Heart right ventricle (tissue), 16 donors: Measurements from ENCODE around the gene GYS2. TPM values are rescaled to one million over a fixed set of nuclear protein-coding genes. Genes with fewer than 3 reads are reported as not detected.
A peak's percentile ranks its signal among the peaks of the same experiment; 100 is the strongest.

ENCODE experiments used
- ATAC-seq, 8 donors: fragments of 200-7000 bp; cut with Tn5 transposase; one replicate each; pipeline ENCODE4 v1.9.1; 2020; ENCODE audit warnings: mild to moderate bottlenecking in 8 of 8, moderate library complexity in 8 of 8, moderate number of reproducible peaks in 1 of 8
- DNase-seq, 2 donors: peaks; one replicate each; pipeline ENCODE4 v3.0.0-alpha.2; 2020
- H3K27ac ChIP-seq, 10 donors: fragments of 200-600 bp; sonication (generic) in 2 of 10; one replicate each; pipeline versions ENCODE4 v1.5.0 to v1.8.0; 2020 to 2022; ENCODE audit warnings: mild to moderate bottlenecking in 3 of 10
- H3K27me3 ChIP-seq, 7 donors: fragments of 200-600 bp; one replicate each; pipeline ENCODE4 v1.8.0; 2021 to 2022; ENCODE audit warnings: mild to moderate bottlenecking in 2 of 7
- H3K36me3 ChIP-seq, 9 donors: fragments of 200-600 bp; sonication (generic) in 1 of 9; one replicate each; pipeline versions ENCODE4 v1.5.0 to v1.8.0; 2020 to 2022; ENCODE audit warnings: mild to moderate bottlenecking in 2 of 9
- H3K4me1 ChIP-seq, 9 donors: fragments of 200-600 bp; sonication (generic) in 1 of 9; one replicate each; pipeline versions ENCODE4 v1.5.0 to v1.8.0; 2020 to 2022; ENCODE audit warnings: mild to moderate bottlenecking in 4 of 9
- H3K4me3 ChIP-seq, 10 donors: fragments of 200-600 bp; sonication (generic) in 2 of 10; one replicate each; pipeline versions ENCODE4 v1.5.0 to v1.8.0; 2020 to 2022; ENCODE audit warnings: mild to moderate bottlenecking in 7 of 10, moderate library complexity in 2 of 10
- H3K9me3 ChIP-seq, 11 donors: fragments of 200-600 bp in 10 of 11; sonication (generic) in 2 of 11; one replicate each; pipeline versions ENCODE4 v1.5.0 to v1.8.0; 2013 to 2022; ENCODE audit warnings: mild to moderate bottlenecking in 2 of 11, control low read depth in 1 of 11, moderate library complexity in 1 of 11
- WGBS, 2 donors: extraction: QIAGEN DNeasy Blood & Tissue Kit; methylation state at CpG; one replicate each; pipeline ENCODE4 v1.1.7; 2013; ENCODE audit warnings: inconsistent platforms in 1 of 2; 5-methylcytosine and 5-hydroxymethylcytosine counted together
- intact Hi-C, 10 donors: fragments of 100-400 bp; cut with DNase I; formaldehyde crosslinking; loops; one replicate each; pipeline versions ENCODE4 v1.11.1 to v1.14.2; 2022
- polyA plus RNA-seq, 2 donors: library from polyadenylated mRNA; stranded (reverse); fragments of 200-250 nt; gene quantifications; one replicate each; pipeline ENCODE4 v1.2.3, GENCODE V29; 2013
- total RNA-seq, 10 donors: library from RNA; stranded (reverse); fragmentation: NEBNext Ultra II Directional in 3 of 10; extraction: Animal tissue kit (Norgen Biotek cat#: 25700) in 3 of 10; gene quantifications; one replicate each; pipeline versions ENCODE4 v1.2.1 to v1.2.4, GENCODE V29; 2021 to 2023
- TF ChIP-seq, protein P1 (sequence below), 9 donors: fragments of 200-600 bp; sonication (generic) in 2 of 9; IDR thresholded peaks; one replicate each; pipeline versions ENCODE4 v1.5.0 to v1.8.0; 2021 to 2022; ENCODE audit warnings: antibody characterized with exemption in 9 of 9, mild to moderate bottlenecking in 5 of 9, moderate library complexity in 1 of 9
- donor health status: Arrhythmogenic right ventricular cardiomyopathy.
- donor health status: ischemic (EF 13 %, LVEDD 7.1; RV severe dilation, severe dysfunction).
- donor health status: healthy with polysubstance abuse.
- donor health status: DM: no; HTN: yes; CAD: no.
- donor health status: DM: no; HTN: no; CAD: no.
- donor health status: ischemic (EF 25% LVEDD 6.9; RV normal size, moderate dysfunction).
- donor health status: ischemic (EF 25% LVEDD 5.7; RV mildly dilated, moderate dysfunction).
- donor health status: healthy.
- donor health status: DM: yes; HTN: yes; CAD: no.
- donor health status: Ischemic cardiomyopathy.
- donor health status: ischemic (EF 35%, LVEDD 5.7; RV mildly dilated, moderate dysfunction).
- donor health status: nonischemic (EF 11% LVEDD 7.7; RV severe dilation, severe dysfunction).
- donor health status: DM: yes; HTN: yes; CAD: no.
- donor health status: PGD.
- donor health status: ischemic (EF 29% LVEDD 5.4; RV normal size, mild dysfunction).
- donor health status: nonischemic (EF 23%, LVEDD 6.1; RV moderate dilation, normal function).

GYS2 gene
- total and polyA plus RNA-seq, 12 donors: 0.09 to 0.37 (median 0.15) TPM; not detected in 7

DNA sequence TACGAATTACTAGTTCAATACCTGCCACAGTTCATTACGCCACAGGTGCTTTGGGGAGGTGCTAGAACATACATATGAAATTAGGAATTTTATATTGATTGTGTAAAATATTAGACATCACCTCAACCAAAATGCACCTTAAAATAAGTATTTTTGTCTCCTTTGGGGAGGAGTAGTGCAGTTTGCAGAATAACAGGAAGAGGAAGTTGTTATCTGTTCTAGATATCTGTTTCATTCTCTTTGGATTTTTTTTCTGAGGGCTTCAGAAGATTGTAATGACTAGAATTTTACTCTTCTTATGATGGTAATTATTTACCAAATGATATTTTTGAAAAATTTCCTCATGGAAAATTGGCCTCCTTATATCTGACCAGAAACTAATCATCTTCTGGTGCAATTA lies 9.9 kb upstream of the GYS2 start:
- ATAC-seq: no peak
- WGBS, 2 donors: 92 to 94% methylated on average over 2 of the region's 2 CpGs

DNA sequence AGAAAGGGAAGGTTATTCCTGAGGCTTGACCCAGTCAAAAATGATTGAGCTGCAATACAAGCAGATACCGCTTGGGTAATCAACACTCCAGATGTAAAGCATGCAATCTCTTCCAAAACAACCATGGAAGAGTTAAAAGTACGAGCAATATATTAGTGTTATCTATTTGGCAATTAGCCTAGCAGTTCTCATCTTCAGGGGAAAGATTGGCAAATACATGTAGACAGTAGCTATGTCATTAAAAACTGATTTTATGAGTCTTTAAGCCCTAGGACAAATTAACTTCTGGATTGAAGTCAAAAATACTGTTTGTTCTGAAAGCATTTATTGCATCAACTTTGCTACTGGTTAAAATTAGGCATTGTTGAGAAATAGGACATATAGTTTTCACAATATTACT lies 9.3 kb upstream of the GYS2 start:
- no peaks in the 10 kb centered on the region for H3K36me3 ChIP-seq
- no peak overlapping the region for H3K27ac ChIP-seq
- no peak for ATAC-seq
- H3K4me3 ChIP-seq: no peak overlapping the region
- peaks cover 0 to 27% (median 11%) of the 10 kb centered on the region in 9 donors for H3K4me1 ChIP-seq
- DNase-seq: no peak
- WGBS, 2 donors: 41 to 46% methylated on average over 2 of the region's 2 CpGs
- TF ChIP-seq, protein P1, sequence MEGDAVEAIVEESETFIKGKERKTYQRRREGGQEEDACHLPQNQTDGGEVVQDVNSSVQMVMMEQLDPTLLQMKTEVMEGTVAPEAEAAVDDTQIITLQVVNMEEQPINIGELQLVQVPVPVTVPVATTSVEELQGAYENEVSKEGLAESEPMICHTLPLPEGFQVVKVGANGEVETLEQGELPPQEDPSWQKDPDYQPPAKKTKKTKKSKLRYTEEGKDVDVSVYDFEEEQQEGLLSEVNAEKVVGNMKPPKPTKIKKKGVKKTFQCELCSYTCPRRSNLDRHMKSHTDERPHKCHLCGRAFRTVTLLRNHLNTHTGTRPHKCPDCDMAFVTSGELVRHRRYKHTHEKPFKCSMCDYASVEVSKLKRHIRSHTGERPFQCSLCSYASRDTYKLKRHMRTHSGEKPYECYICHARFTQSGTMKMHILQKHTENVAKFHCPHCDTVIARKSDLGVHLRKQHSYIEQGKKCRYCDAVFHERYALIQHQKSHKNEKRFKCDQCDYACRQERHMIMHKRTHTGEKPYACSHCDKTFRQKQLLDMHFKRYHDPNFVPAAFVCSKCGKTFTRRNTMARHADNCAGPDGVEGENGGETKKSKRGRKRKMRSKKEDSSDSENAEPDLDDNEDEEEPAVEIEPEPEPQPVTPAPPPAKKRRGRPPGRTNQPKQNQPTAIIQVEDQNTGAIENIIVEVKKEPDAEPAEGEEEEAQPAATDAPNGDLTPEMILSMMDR (IDR thresholded peaks at IDR 0.05): no peak
- H3K9me3 ChIP-seq: no peaks in the 10 kb centered on the region
- intact Hi-C loops: loop anchor here in 1 of 10 donors (5.0 kb wide), 1 partner anchor 68 kb away; no protein-coding TSS in a partner anchor
- H3K27me3 ChIP-seq: no peaks in the 10 kb centered on the region

More for the DNA sequence above, 9.9 kb upstream of the GYS2 start:
- Histone ChIP-seq H3K36me3 (no peaks in the 10 kb centered on the region), H3K9me3 (no peaks in the 10 kb centered on the region), H3K4me1 (peaks cover 0 to 27% (median 11%) of the 10 kb centered on the region in 9 donors), H3K4me3 (no peak overlapping the region), H3K27me3 (no peaks in the 10 kb centered on the region), H3K27ac (peak overlapping the region in 1 of 10 donors; percentile 4)
- TF ChIP-seq, protein P1 (IDR thresholded peaks at IDR 0.05): no peak
- DNase-seq: no peak
- intact Hi-C loops: loop anchor here in 1 of 10 donors (5.0 kb wide), 1 partner anchor 68 kb away; no protein-coding TSS in a partner anchor

- TF ChIP-seq, protein P1 (IDR thresholded peaks at IDR 0.05): no peak
- H3K27ac ChIP-seq: no peak overlapping the region
- peaks cover 0 to 7% (median 0%) of the 10 kb centered on the region in 9 donors for H3K4me1 ChIP-seq
- DNase-seq (no peak), ATAC-seq (no peak)
- H3K36me3 ChIP-seq: no peaks in the 10 kb centered on the region
- H3K9me3 ChIP-seq: no peaks in the 10 kb centered on the region
- H3K4me3 ChIP-seq: no peak overlapping the region
- intact Hi-C loops: loop anchor here in 3 of 10 donors (2.0 to 10.0 kb wide), 4 partner anchors 69 to 417 kb away; no protein-coding TSS in a partner anchor
- no peaks in the 10 kb centered on the region for H3K27me3 ChIP-seq
These were observed 3.5 kb upstream of the GYS2 start for GRCh38 chr12:21608196-21608595.

DNA sequence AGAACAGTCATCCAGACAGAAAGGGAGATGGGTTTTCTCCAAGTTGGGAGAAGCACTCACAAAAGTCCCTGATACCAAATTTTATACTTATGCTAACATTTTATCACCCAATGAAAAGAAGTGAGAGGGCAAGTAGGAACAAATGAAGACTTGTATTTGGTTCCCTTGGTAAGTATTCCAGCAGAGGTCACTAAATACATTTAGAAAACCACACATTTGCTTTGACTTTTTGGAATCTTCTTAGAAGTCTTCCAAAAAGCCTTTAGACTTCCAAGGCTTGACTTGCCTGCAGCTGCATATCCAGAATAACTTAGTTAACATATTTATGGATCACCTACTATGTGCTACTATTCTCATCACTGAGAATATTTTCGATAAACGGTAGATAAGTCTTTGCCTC lies 3.1 kb upstream of the GYS2 start:
- Histone ChIP-seq H3K36me3 (no peaks in the 10 kb centered on the region), H3K4me3 (no peak overlapping the region), H3K27ac (no peak overlapping the region), H3K4me1 (peaks cover 0 to 7% (median 0%) of the 10 kb centered on the region in 9 donors), H3K27me3 (no peaks in the 10 kb centered on the region), H3K9me3 (no peaks in the 10 kb centered on the region)
- TF ChIP-seq, protein P1 (IDR thresholded peaks at IDR 0.05): peak in 7 of 9 donors; percentile 41 to 70 (median 59)
- intact Hi-C loops: loop anchor here in 9 of 10 donors (1.0 to 10.0 kb wide), 7 partner anchors 69 to 417 kb away; no protein-coding TSS in a partner anchor
- peak in 4 of 8 donors; percentile 27 to 63 (median 47) for ATAC-seq
- 62 to 70% methylated on average over 2 of the region's 2 CpGs for WGBS, 2 donors
- no peak for DNase-seq
